Activated CD4-positive, alpha-beta T cell treated with anti-CD3 and anti-CD28 coated beads for 36 hours (primary cell): ENCODE measurements around the gene COQ8A. TPM values are rescaled to one million over a fixed set of nuclear protein-coding genes. Genes with fewer than 3 reads are reported as not detected.

Experiments used
- ATAC-seq: fragments of 200-7000 bp; cut with Tn5 transposase; one replicate; pipeline ENCODE4 v1.10.0; 2021; ENCODE audit warnings: mild to moderate bottlenecking, moderate library complexity
- CTCF ChIA-PET: fragments of 350-600 bp; sonication (Branson Sonifier 250); formaldehyde crosslinking; loops from one replicate; lab custom pipeline; 2021; ENCODE audit warnings: antibody characterized with exemption; lab: Charles Lee
- POLR2A ChIA-PET: fragments of 350-600 bp; sonication (Branson Sonifier 250); formaldehyde crosslinking; loops from one replicate; lab custom pipeline; 2021; ENCODE audit warnings: antibody characterized with exemption, inconsistent platforms; lab: Charles Lee
- DNase-seq: peaks from one replicate; pipeline ENCODE4 v3.0.0-alpha.2; 2020
- H3K27ac Mint-ChIP-seq: one replicate; pipeline ENCODE4 v1.8.0; 2021; ENCODE audit warnings: mixed read lengths
- H3K27me3 Mint-ChIP-seq: one replicate; pipeline ENCODE4 v1.8.0; 2021; ENCODE audit warnings: mixed read lengths
- H3K36me3 Mint-ChIP-seq: one replicate; pipeline ENCODE4 v1.8.0; 2021; ENCODE audit warnings: low read depth, mixed read lengths
- H3K4me1 Mint-ChIP-seq: one replicate; pipeline ENCODE4 v1.8.0; 2021; ENCODE audit warnings: mixed read lengths
- H3K4me3 Mint-ChIP-seq: one replicate; pipeline ENCODE4 v1.8.0; 2021; ENCODE audit warnings: mild to moderate bottlenecking, moderate library complexity, mixed read lengths
- H3K9me3 Mint-ChIP-seq: one replicate; pipeline ENCODE4 v1.8.0; 2021; ENCODE audit warnings: low read depth, mixed read lengths
- intact Hi-C, 2 experiments: fragments of 100-400 bp; cut with DNase I in 1 of 2; cut with micrococcal nuclease in 1 of 2; formaldehyde crosslinking; loops; one replicate each; pipeline versions ENCODE4 v1.14.2 to v1.15.1; 2022 to 2024; cut with DNase I, micrococcal nuclease
- total RNA-seq, 2 experiments: library from RNA; stranded (reverse); gene quantifications; one replicate each; pipeline ENCODE4 v1.2.3, GENCODE V29; 2021

Gene COQ8A
- total RNA-seq, 2 experiments from 2014 or later, result 21.3 to 26.9 TPM

DNA sequence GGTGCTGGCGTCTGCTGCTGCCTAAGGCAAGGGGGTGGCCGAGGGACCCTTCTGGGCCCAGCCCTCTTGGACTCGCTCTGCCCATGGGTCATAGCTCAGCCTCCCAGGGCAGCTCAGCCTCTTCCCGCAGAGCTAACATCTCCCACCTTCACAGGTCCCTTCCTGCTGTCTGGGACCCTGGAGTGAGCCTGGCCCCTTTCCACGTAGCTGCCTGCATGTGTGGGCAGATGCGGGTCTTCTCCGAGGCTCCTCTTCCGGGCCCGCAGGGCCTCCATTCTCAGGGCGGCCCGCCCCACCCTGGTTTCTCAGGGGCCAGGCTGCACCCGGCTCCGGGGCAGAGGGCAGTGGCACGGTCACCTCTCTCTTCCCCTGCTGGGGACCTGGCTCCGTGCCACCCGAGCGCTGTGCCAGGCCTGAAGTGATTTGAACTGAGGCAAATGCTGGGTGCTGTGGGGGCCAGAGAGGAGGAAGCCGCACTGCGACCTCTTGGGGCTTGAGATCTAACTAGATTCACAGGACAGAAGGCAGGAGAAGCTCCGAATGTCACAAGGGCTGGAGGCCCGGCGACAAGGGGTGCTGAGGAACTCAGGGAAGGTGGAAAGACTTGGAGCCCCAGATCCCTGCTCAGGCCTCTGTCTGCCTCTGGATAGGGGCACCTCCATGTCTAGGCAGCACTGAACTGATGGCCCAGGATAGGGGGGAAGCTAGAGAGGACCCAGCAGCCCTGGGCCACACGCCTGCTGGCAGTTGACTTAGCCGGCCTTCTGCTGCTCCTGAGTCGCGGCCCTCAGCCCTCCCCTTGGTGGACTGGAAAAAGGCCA, 40.7 kb downstream of the COQ8A start:
- no peak overlapping the region for H3K27ac Mint-ChIP-seq
- H3K36me3 Mint-ChIP-seq, result peaks cover 6% of the 10 kb centered on the region
- intact Hi-C loops, result no loop called here
- H3K4me1 Mint-ChIP-seq, result no peaks in the 10 kb centered on the region
- H3K9me3 Mint-ChIP-seq, result no peaks in the 10 kb centered on the region
- no peak overlapping the region for H3K4me3 Mint-ChIP-seq
- CTCF ChIA-PET, result no interaction called here
- POLR2A ChIA-PET, result no interaction called here
- DNase-seq, result no peak
- no peak for ATAC-seq
- no peaks in the 10 kb centered on the region for H3K27me3 Mint-ChIP-seq

DNA sequence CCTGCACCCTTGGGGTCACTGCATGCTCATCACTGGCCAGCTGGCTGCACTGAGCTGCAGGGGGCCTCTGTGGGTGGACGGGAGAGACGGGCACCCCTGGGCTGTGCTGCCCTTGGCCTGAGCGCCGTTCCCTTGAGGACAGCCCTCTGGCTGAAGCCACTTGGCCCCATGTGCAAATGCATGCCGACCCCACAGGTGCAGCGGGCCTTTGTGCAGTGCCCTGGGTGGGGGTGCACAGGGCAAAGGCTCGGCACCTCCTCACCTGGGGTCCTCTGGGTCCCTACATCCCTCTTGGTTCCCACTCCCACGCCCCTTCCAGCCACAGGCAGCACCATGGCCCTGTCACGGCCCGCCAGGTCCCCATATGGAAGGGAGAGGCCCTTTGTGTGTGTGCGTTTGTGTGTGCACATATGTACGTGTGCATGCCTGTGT, 41.3 kb downstream of the COQ8A start:
- Mint-ChIP-seq H3K4me3 (no peak overlapping the region), H3K27me3 (no peaks in the 10 kb centered on the region), H3K36me3 (peaks cover 12% of the 10 kb centered on the region), H3K27ac (no peak overlapping the region), H3K4me1 (no peaks in the 10 kb centered on the region), H3K9me3 (no peaks in the 10 kb centered on the region)
- intact Hi-C loops, result no loop called here
- ATAC-seq (no peak), DNase-seq (no peak)
- CTCF ChIA-PET, result no interaction called here
- POLR2A ChIA-PET, result no interaction called here

DNA sequence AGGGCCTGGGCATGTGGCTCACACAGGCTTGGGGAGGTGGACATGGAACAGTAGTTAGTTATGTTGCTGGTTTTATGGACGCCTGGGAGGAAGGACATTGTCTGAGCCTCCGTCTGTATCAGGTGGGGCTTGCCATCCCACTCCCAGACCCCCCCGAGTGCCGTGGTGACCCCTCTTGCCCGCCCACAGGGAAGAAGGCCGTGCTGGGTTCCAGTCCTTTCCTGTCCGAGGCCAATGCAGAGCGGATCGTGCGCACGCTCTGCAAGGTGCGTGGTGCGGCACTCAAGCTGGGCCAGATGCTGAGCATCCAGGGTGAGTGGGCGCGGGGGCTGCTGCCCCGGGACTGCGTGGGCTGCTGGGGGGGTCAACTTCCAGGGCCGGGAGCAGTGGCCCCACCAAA, 41.7 kb downstream of the COQ8A start:
- ATAC-seq (no peak), DNase-seq (no peak)
- no peak overlapping the region for H3K4me3 Mint-ChIP-seq
- H3K36me3 Mint-ChIP-seq, result peaks cover 16% of the 10 kb centered on the region
- H3K27ac Mint-ChIP-seq, result no peak overlapping the region
- H3K4me1 Mint-ChIP-seq, result no peaks in the 10 kb centered on the region
- no peaks in the 10 kb centered on the region for H3K27me3 Mint-ChIP-seq
- POLR2A ChIA-PET, result no interaction called here
- intact Hi-C loops, result no loop called here
- H3K9me3 Mint-ChIP-seq, result no peaks in the 10 kb centered on the region
- CTCF ChIA-PET, result no interaction called here

DNA sequence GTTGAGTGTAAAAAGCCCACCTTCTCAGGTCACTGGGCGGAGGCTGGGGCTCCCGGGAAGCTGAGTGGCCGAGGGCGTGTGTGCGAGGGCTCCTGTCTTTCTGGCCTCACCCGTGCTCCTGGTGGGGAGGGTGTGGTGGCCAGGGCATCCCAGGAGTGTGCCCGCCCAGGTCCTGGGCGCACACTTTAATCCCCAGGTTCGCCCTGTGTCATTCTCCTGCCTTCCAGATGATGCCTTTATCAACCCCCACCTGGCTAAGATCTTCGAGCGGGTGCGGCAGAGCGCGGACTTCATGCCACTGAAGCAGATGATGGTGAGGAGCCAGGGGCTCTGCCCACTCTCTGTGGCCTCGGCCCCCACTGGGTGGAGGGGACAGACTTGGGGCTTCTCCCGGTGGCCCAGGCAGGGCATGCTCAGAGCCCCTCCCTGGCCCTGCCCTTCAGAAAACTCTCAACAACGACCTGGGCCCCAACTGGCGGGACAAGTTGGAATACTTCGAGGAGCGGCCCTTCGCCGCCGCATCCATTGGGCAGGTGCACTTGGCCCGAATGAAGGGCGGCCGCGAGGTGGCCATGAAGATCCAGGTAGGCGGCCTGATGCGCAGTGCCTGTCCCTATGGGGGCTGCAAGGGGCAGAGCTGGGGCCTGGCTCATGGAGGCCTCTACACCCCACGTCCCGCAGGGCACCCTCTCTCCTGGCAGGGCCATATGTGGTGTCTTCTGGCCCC, 42.5 kb downstream of the COQ8A start:
- CTCF ChIA-PET, result no interaction called here
- Mint-ChIP-seq H3K9me3 (no peaks in the 10 kb centered on the region), H3K27ac (no peak overlapping the region), H3K4me3 (no peak overlapping the region), H3K36me3 (peaks cover 18% of the 10 kb centered on the region), H3K4me1 (no peaks in the 10 kb centered on the region), H3K27me3 (no peaks in the 10 kb centered on the region)
- intact Hi-C loops, result no loop called here
- DNase-seq, result no peak
- POLR2A ChIA-PET, result no interaction called here
- no peak for ATAC-seq

DNA sequence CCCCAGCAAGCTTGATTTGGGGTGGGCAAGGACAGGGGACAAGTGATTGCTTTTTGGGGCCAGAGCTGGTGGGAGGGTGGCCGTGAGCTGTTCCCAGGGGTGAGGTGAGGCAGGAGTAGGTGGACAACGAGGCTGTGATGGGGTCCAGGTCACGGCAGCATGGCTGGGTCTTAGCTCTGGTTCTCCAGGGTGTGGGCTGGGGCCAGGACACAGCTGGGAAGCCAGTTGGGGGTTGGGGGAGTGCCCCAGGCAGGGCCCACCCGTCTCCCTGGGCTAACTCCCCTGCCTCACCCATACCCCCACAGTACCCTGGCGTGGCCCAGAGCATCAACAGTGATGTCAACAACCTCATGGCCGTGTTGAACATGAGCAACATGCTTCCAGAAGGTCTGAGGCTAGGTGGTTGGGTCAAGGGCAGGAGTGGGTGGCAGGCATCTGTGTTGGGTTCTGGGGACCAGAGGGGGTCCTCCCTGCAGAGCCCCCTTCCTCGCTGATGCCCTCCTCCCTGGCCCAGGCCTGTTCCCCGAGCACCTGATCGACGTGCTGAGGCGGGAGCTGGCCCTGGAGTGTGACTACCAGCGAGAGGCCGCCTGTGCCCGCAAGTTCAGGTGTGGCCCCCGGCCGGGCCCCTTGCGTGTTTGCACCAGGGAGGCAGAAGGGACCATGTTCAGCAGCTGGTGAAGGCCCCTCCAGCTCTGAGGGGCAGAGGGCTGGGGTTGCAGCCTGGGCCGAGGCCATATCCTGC, 43.3 kb downstream of the COQ8A start:
- DNase-seq (no peak), ATAC-seq (no peak)
- intact Hi-C loops, result no loop called here
- H3K27me3 Mint-ChIP-seq, result no peaks in the 10 kb centered on the region
- no peaks in the 10 kb centered on the region for H3K4me1 Mint-ChIP-seq
- ChIA-PET CTCF (no interaction called here), POLR2A (no interaction called here)
- H3K4me3 Mint-ChIP-seq, result no peak overlapping the region
- peaks cover 18% of the 10 kb centered on the region for H3K36me3 Mint-ChIP-seq
- no peaks in the 10 kb centered on the region for H3K9me3 Mint-ChIP-seq
- no peak overlapping the region for H3K27ac Mint-ChIP-seq

DNA sequence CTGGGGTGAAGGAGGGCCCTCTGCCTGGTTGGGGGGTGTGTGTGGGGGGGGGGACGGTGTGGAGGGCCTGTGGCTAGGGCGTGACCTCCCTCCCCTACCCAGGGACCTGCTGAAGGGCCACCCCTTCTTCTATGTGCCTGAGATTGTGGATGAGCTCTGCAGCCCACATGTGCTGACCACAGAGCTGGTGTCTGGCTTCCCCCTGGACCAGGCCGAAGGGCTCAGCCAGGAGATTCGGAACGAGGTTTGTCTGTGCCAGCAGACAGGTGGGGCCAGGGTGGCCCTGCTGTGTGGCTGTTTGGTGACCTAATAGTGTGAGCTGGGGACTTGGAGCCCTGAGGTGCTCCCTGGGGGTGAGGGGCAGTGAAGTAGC, 43.9 kb downstream of the COQ8A start:
- Mint-ChIP-seq H3K27ac (no peak overlapping the region), H3K9me3 (no peaks in the 10 kb centered on the region), H3K4me3 (no peak overlapping the region), H3K36me3 (peaks cover 18% of the 10 kb centered on the region), H3K27me3 (no peaks in the 10 kb centered on the region), H3K4me1 (peaks cover 4% of the 10 kb centered on the region)
- DNase-seq, result no peak
- intact Hi-C loops, result no loop called here
- ChIA-PET CTCF (interaction anchor here (0.7 kb wide), 1 partner anchor 83 kb away, joined by 5 read pairs; no protein-coding TSS in a partner anchor), POLR2A (no interaction called here)
- no peak for ATAC-seq

DNA sequence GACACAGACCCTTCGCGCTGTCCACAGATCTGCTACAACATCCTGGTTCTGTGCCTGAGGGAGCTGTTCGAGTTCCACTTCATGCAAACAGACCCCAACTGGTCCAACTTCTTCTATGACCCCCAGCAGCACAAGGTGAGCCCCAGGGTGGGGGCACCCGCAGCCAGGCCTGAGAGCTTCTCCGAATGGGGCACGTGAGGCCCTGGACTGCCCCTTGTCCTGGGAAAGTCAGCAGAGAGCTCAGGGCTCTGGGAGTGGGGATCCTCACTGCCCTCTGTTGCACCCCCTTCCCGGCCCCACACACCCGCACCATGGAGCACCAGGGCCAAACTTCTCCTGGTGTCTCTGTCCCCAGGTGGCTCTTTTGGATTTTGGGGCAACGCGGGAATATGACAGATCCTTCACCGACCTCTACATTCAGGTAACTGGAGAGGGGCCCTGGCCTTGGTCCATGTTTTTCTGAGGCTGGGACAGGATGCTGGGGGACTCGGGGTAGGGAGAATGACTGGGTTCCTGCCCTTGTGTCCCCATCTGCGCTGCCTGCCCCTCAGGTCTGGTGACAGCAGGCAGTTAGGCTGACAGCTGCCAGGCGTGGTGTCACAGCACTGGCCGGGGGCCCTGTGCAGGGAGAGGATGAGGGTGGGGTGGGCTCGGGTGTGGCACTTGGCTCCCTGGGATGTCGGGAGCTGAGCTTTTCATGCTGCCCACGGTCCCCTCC, 44.6 kb downstream of the COQ8A start:
- H3K27me3 Mint-ChIP-seq, result no peaks in the 10 kb centered on the region
- H3K27ac Mint-ChIP-seq, result no peak overlapping the region
- DNase-seq (no peak), ATAC-seq (no peak)
- CTCF ChIA-PET, result interaction anchor here (0.7 kb wide), 1 partner anchor 82 kb away, joined by 5 read pairs; no protein-coding TSS in a partner anchor
- H3K9me3 Mint-ChIP-seq, result no peaks in the 10 kb centered on the region
- no peak overlapping the region for H3K4me3 Mint-ChIP-seq
- peaks cover 11% of the 10 kb centered on the region for H3K4me1 Mint-ChIP-seq
- POLR2A ChIA-PET, result no interaction called here
- intact Hi-C loops, result no loop called here
- H3K36me3 Mint-ChIP-seq, result peaks cover 18% of the 10 kb centered on the region

DNA sequence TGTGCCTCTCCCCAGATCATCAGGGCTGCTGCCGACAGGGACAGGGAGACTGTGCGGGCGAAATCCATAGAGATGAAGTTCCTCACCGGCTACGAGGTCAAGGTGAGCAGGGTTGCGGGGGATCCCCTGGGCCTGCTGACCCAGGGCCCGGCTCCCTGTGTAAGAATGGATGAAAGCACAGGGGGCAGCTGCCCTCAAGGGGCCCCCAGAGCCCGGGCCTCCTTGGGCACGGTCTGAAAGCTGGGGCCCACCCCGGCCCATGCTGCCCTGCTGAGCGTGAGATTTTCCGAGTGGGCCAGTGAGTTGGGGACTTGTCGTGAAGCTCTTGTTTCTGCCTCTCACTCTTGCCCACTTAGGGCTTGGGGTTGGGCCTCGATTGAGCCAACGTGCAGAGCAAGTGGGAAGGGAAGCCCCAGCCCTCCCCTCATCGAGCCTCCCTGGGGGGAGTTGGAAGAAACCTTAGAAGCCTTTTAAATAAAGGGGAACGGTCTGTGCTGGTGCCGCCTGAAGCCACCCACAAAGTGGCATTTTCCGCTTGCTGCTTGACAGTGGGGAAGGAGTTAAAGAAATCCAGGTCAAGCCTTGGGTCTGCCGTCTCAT, 45.2 kb downstream of the COQ8A start:
- no peaks in the 10 kb centered on the region for H3K9me3 Mint-ChIP-seq
- no peaks in the 10 kb centered on the region for H3K27me3 Mint-ChIP-seq
- H3K36me3 Mint-ChIP-seq, result peaks cover 18% of the 10 kb centered on the region
- no peak for DNase-seq
- CTCF ChIA-PET, result no interaction called here
- ATAC-seq, result no peak
- H3K4me3 Mint-ChIP-seq, result no peak overlapping the region
- peaks cover 18% of the 10 kb centered on the region for H3K4me1 Mint-ChIP-seq
- H3K27ac Mint-ChIP-seq, result no peak overlapping the region
- intact Hi-C loops, result no loop called here
- POLR2A ChIA-PET, result no interaction called here

DNA sequence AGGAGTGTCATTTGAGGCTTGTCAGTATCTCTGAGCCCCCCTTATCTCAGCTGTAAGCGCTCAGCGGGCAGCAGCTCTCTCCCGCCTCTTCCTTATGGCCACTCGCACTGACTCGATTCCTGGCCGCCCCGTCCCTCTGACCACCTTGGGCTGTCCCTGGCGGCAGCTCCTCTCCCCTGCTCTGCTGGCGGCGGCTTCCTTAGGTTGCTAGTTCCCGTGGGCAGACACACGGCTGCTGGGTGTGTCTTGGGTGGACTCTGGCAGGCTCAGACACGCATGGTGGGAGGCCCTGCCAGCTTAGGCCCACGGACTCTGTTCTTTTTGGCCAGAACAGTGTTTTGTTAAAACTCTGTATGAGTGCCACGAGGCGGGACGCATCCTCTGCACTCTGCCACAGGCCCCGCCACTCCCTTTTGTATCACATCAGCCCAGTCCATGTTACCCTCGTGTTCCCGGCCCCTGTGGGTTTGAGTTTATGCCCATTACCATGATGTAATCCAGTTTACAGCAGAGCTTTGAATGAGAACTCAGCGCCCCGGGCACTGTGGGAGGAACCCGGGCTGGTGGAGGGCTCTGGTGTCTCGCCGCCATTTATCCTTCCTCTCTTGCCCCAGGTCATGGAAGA, 45.9 kb downstream of the COQ8A start:
- CTCF ChIA-PET, result interaction anchor here (0.8 kb wide), 1 partner anchor 17 kb away, joined by 3 read pairs; no protein-coding TSS in a partner anchor
- intact Hi-C loops, result no loop called here

DNA sequence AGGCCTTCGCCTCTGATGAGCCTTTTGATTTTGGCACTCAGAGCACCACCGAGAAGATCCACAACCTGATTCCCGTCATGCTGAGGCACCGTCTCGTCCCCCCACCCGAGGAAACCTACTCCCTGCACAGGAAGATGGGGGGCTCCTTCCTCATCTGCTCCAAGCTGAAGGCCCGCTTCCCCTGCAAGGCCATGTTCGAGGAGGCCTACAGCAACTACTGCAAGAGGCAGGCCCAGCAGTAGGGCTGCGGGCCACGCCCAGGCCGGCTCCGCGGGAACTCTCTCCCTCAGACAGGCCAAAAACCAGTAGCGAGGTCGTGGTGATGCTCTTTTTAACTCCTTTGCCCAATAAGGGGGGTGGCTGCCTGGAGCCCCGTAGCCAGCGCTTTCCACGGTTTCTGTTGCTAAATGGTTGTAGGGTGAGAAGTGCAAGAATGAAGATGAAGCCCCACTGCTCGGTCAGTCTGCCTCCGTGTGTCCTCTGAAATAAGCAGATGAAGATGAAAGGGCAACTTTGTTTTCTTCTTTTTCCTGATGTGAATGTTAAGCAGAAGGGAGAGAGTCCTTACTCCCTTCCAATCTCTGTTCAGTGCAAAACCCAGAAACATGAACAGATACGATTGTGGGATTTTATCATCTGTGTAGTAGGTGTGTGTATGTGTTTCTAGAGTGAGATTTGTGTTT, 46.5 kb downstream of the COQ8A start:
- H3K4me1 Mint-ChIP-seq, result peaks cover 23% of the 10 kb centered on the region
- ChIA-PET POLR2A (no interaction called here), CTCF (interaction anchor here (0.8 kb wide), 1 partner anchor 18 kb away, joined by 3 read pairs; no protein-coding TSS in a partner anchor)
- H3K9me3 Mint-ChIP-seq, result no peaks in the 10 kb centered on the region
- H3K4me3 Mint-ChIP-seq, result no peak overlapping the region
- H3K27me3 Mint-ChIP-seq, result no peaks in the 10 kb centered on the region
- intact Hi-C loops, result no loop called here
- H3K36me3 Mint-ChIP-seq, result peaks cover 18% of the 10 kb centered on the region
- ATAC-seq, result no peak
- H3K27ac Mint-ChIP-seq, result no peak overlapping the region
- DNase-seq, result no peak

More for the DNA sequence above, 45.9 kb downstream of the COQ8A start:
- POLR2A ChIA-PET, result no interaction called here
- no peak overlapping the region for H3K27ac Mint-ChIP-seq
- H3K4me1 Mint-ChIP-seq, result peaks cover 23% of the 10 kb centered on the region
- no peak overlapping the region for H3K4me3 Mint-ChIP-seq
- H3K36me3 Mint-ChIP-seq, result peaks cover 18% of the 10 kb centered on the region
- ATAC-seq (no peak), DNase-seq (no peak)
- H3K9me3 Mint-ChIP-seq, result no peaks in the 10 kb centered on the region
- no peaks in the 10 kb centered on the region for H3K27me3 Mint-ChIP-seq
